ENCODE results near the gene RHOT1. TPM values are rescaled to one million over a fixed set of nuclear protein-coding genes. Genes with fewer than 3 reads are reported as not detected.

Gene RHOT1
- total RNA-seq, 2 experiments from 2014 or later = 22.9 to 24.4 TPM

GRCh38 chr17:32208436-32208835 lies 66.1 kb downstream of the RHOT1 start:
- ChIA-PET CTCF (no interaction called here), POLR2A (no interaction called here)
- Mint-ChIP-seq H3K36me3 (peaks cover 18% of the 10 kb centered on the region), H3K4me3 (no peak overlapping the region), H3K27ac (no peak overlapping the region), H3K4me1 (ENCODE audit: low read depth) (no peaks in the 10 kb centered on the region), H3K27me3 (no peaks in the 10 kb centered on the region), H3K9me3 (no peaks in the 10 kb centered on the region)
- intact Hi-C loops (cut with micrococcal nuclease) = no loop called here
- DNase-seq = no peak

DNA sequence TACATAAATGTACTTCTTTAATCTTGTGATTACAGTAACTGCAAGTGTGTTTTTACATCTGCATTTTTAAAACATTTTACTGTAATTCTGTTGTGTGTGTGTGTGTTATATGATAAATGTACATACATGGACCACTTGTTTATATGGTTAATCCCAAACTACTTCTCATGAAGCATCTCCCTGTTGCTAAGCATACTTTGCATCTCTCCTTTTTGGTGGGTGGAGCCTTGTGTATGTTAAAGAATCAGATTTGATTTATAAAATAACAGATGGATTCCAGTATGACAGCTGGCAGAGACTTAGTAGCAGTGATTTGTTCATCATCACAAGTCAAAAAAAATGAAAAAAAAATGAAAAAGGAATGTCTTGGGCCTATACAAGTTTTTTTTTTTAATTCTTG lies 67.3 kb downstream of the RHOT1 start:
- POLR2A ChIA-PET = no interaction called here
- DNase-seq = no peak
- Mint-ChIP-seq H3K4me3 (no peak overlapping the region), H3K4me1 (ENCODE audit: low read depth) (no peaks in the 10 kb centered on the region), H3K9me3 (no peaks in the 10 kb centered on the region), H3K36me3 (peaks cover 18% of the 10 kb centered on the region), H3K27ac (no peak overlapping the region), H3K27me3 (no peaks in the 10 kb centered on the region)
- intact Hi-C loops (cut with micrococcal nuclease) = no loop called here
- CTCF ChIA-PET = no interaction called here

DNA sequence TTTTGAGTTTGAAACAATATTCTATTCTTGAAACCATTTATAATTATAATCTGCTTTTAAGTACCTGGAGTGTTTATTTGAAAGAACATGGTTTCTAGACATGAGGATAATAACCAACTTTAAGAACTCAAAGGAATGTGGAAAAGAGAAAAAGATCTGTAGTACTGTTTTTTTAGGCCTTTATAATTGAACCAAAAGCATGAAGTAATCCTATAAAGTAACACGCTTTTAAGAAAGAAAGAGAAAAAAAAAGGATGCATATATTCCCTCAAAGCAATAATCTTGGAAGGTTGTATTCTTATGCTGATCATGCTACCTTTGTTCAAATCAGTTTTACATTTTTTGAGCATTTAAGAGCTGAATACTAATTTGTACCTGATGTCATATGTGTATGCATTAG lies 69.4 kb downstream of the RHOT1 start:
- Mint-ChIP-seq H3K9me3 (no peaks in the 10 kb centered on the region), H3K4me3 (no peak overlapping the region), H3K4me1 (ENCODE audit: low read depth) (peaks cover 2% of the 10 kb centered on the region), H3K27ac (no peak overlapping the region), H3K36me3 (peaks cover 18% of the 10 kb centered on the region), H3K27me3 (no peaks in the 10 kb centered on the region)
- ChIA-PET POLR2A (no interaction called here), CTCF (interaction anchor here (0.5 to 0.7 kb wide), 2 partner anchors 11 to 70 kb away, joined by 3 read pairs; no protein-coding TSS in a partner anchor)
- intact Hi-C loops (cut with micrococcal nuclease) = no loop called here
- DNase-seq = no peak

DNA sequence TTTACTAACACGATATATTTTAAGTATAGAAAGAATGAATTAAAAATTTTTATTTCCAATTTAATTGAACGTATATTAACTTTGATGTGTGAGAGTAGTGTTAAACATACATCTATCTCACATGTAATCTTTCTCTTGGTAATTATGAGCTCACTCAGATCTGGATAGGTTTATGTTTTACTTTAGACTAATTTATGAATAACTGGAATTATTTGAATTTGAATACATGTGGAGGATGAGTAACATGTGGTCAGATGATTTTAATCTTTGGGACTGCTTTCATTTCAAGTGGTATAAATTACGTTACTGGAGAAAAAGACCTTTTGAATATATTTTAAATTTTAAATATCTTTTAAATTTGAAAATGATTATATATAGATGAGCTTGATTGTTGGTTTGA lies 73.4 kb downstream of the RHOT1 start:
- Mint-ChIP-seq H3K27me3 (no peaks in the 10 kb centered on the region), H3K36me3 (peaks cover 11% of the 10 kb centered on the region), H3K4me3 (no peak overlapping the region), H3K4me1 (ENCODE audit: low read depth) (peaks cover 24% of the 10 kb centered on the region), H3K9me3 (no peaks in the 10 kb centered on the region), H3K27ac (no peak overlapping the region)
- POLR2A ChIA-PET = no interaction called here
- intact Hi-C loops (cut with micrococcal nuclease) = no loop called here
- CTCF ChIA-PET = no interaction called here
- no peak for DNase-seq

DNA sequence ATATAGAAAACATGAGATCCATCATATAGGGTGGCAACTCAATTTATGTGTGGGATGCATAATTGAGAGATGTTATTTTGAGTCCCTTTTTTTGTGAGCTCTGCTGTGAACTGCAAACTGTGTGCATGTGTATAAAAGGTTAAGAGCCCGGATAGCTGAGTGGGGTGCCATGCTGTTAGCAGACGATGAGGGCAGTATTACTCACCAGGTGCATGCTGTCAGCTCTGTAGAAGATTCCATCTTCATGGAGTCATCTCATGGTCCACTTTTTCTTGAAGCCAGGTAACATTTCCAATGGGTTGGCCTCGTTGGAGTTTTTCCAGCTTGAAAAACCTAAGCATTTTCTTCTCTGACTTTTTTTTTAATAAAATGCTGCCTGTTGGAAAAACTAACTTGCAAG lies 80.3 kb downstream of the RHOT1 start:
- no peaks in the 10 kb centered on the region for H3K27me3 Mint-ChIP-seq
- DNase-seq = no peak
- ChIA-PET CTCF (interaction anchor here (0.6 to 3.8 kb wide), 4 partner anchors 10 to 110 kb away, joined by 3 to 19 read pairs (median 3); no protein-coding TSS in a partner anchor), POLR2A (interaction anchor here (0.6 kb wide), 1 partner anchor 104 kb away, joined by 3 read pairs; no protein-coding TSS in a partner anchor)
- no peak overlapping the region for H3K4me3 Mint-ChIP-seq
- H3K36me3 Mint-ChIP-seq = peaks cover 15% of the 10 kb centered on the region
- no peaks in the 10 kb centered on the region for H3K9me3 Mint-ChIP-seq
- H3K4me1 Mint-ChIP-seq (ENCODE audit: low read depth) = peaks cover 36% of the 10 kb centered on the region
- H3K27ac Mint-ChIP-seq = no peak overlapping the region
- intact Hi-C loops (cut with micrococcal nuclease) = loop anchor here (5.0 to 10.0 kb wide), 3 partner anchors 78 to 320 kb away; partner anchors contain the start of genes RHOT1 and UTP6

GRCh38 chr17:32223703-32224102 lies 81.4 kb downstream of the RHOT1 start:
- peaks cover 30% of the 10 kb centered on the region for H3K4me1 Mint-ChIP-seq (ENCODE audit: low read depth)
- CTCF ChIA-PET = interaction anchor here (1.1 to 3.8 kb wide), 2 partner anchors 11 to 96 kb away, joined by 3 to 19 read pairs; no protein-coding TSS in a partner anchor
- H3K36me3 Mint-ChIP-seq = peaks cover 14% of the 10 kb centered on the region
- no peak overlapping the region for H3K4me3 Mint-ChIP-seq
- intact Hi-C loops (cut with micrococcal nuclease) = loop anchor here (5.0 to 10.0 kb wide), 3 partner anchors 79 to 321 kb away; partner anchors contain the start of genes RHOT1 and UTP6
- H3K9me3 Mint-ChIP-seq = no peaks in the 10 kb centered on the region
- POLR2A ChIA-PET = no interaction called here
- H3K27me3 Mint-ChIP-seq = no peaks in the 10 kb centered on the region
- no peak for DNase-seq
- H3K27ac Mint-ChIP-seq = no peak overlapping the region

- Mint-ChIP-seq H3K27me3 (no peaks in the 10 kb centered on the region), H3K9me3 (no peaks in the 10 kb centered on the region), H3K36me3 (peaks cover 11% of the 10 kb centered on the region), H3K4me1 (ENCODE audit: low read depth) (peaks cover 4% of the 10 kb centered on the region), H3K4me3 (no peak overlapping the region), H3K27ac (no peak overlapping the region)
- DNase-seq = no peak
- ChIA-PET POLR2A (interaction anchor here (0.6 kb wide), 1 partner anchor 23 kb away, joined by 3 read pairs; no protein-coding TSS in a partner anchor), CTCF (interaction anchor here (1.1 to 1.5 kb wide), 2 partner anchors 26 to 217 kb away, joined by 4 read pairs; partner anchors contain the start of gene PSMD11)
- intact Hi-C loops (cut with micrococcal nuclease) = loop anchor here (10.0 kb wide), 1 partner anchor 82 kb away; the partner anchor contains the start of gene RHOT1
Observed at GRCh38 chr17:32226886-32227285, 84.6 kb downstream of the RHOT1 start.

DNA sequence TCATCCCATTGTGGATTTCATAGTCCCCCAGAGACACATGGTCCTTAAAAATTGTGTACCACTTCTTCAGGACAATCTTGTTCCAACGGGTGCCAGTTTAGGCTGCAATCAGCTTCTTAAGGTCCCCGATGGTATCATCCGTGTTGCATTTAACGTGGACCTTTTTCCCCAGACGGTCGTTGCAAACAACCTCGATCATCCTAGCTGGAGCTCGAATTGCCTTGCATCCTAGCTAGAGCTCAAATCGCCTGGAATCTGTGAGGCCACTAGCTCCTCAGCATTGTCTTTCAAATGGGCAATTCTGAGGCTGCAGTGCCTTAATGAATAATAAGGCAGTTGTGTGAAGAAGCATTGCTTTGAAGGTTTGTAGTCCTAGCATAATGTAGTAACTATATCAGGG lies 85.6 kb downstream of the RHOT1 start:
- Mint-ChIP-seq H3K4me3 (no peak overlapping the region), H3K36me3 (peaks cover 8% of the 10 kb centered on the region), H3K9me3 (no peaks in the 10 kb centered on the region), H3K4me1 (ENCODE audit: low read depth) (peaks cover 4% of the 10 kb centered on the region), H3K27me3 (no peaks in the 10 kb centered on the region), H3K27ac (no peak overlapping the region)
- no peak for DNase-seq
- POLR2A ChIA-PET = no interaction called here
- intact Hi-C loops (cut with micrococcal nuclease) = loop anchor here (10.0 kb wide), 1 partner anchor 83 kb away; the partner anchor contains the start of gene RHOT1
- CTCF ChIA-PET = no interaction called here

- H3K27ac Mint-ChIP-seq = no peak overlapping the region
- DNase-seq = no peak
- no peaks in the 10 kb centered on the region for H3K36me3 Mint-ChIP-seq
- POLR2A ChIA-PET = no interaction called here
- no peaks in the 10 kb centered on the region for H3K27me3 Mint-ChIP-seq
- no peaks in the 10 kb centered on the region for H3K4me1 Mint-ChIP-seq (ENCODE audit: low read depth)
- intact Hi-C loops (cut with micrococcal nuclease) = no loop called here
- CTCF ChIA-PET = no interaction called here
- H3K9me3 Mint-ChIP-seq = no peaks in the 10 kb centered on the region
- H3K4me3 Mint-ChIP-seq = no peak overlapping the region
Observed at GRCh38 chr17:32235588-32235987, 93.3 kb downstream of the RHOT1 start.

GRCh38 chr17:32239456-32239855 lies 97.2 kb downstream of the RHOT1 start:
- POLR2A ChIA-PET = no interaction called here

DNA sequence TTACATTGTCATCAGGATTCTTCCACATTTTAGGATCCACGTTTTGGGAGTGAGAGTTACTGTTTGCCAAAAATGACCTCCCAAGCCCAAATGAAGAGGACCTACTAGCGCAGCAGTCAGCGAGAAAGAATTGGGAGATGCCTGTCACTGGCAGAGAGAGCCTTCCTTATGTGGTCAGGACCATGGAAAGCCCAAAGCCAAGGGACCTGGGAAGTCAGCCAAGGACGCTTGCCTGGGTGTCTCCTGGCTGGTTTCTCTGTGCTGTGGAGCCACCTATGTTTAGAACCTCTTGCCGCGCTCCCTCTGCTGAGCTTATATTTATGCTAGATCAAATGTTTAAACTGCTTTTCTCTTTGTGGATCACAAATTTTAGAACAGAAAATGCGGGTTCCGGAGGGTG lies 98.4 kb downstream of the RHOT1 start:
- no peaks in the 10 kb centered on the region for H3K9me3 Mint-ChIP-seq
- H3K36me3 Mint-ChIP-seq = no peaks in the 10 kb centered on the region
- no peak for DNase-seq
- POLR2A ChIA-PET = no interaction called here
- no peak overlapping the region for H3K27ac Mint-ChIP-seq
- no peaks in the 10 kb centered on the region for H3K4me1 Mint-ChIP-seq (ENCODE audit: low read depth)
- CTCF ChIA-PET = interaction anchor here (0.9 kb wide), 1 partner anchor 203 kb away, joined by 3 read pairs; the partner anchor contains the start of gene PSMD11
- H3K27me3 Mint-ChIP-seq = no peaks in the 10 kb centered on the region
- intact Hi-C loops (cut with micrococcal nuclease) = no loop called here
- H3K4me3 Mint-ChIP-seq = no peak overlapping the region

More at GRCh38 chr17:32239456-32239855, 97.2 kb downstream of the RHOT1 start:
- Mint-ChIP-seq H3K9me3 (no peaks in the 10 kb centered on the region), H3K27ac (no peak overlapping the region), H3K4me1 (ENCODE audit: low read depth) (no peaks in the 10 kb centered on the region), H3K36me3 (no peaks in the 10 kb centered on the region), H3K4me3 (no peak overlapping the region), H3K27me3 (no peaks in the 10 kb centered on the region)
- CTCF ChIA-PET = interaction anchor here (1.3 kb wide), 1 partner anchor 13 kb away, joined by 3 read pairs; no protein-coding TSS in a partner anchor
- intact Hi-C loops (cut with micrococcal nuclease) = no loop called here
- DNase-seq = no peak

- DNase-seq = no peak
- intact Hi-C loops (cut with micrococcal nuclease) = no loop called here
- ChIA-PET CTCF (no interaction called here), POLR2A (no interaction called here)
- no peaks in the 10 kb centered on the region for H3K27me3 Mint-ChIP-seq
- H3K27ac Mint-ChIP-seq = no peak overlapping the region
- H3K36me3 Mint-ChIP-seq = no peaks in the 10 kb centered on the region
- no peak overlapping the region for H3K4me3 Mint-ChIP-seq
- H3K4me1 Mint-ChIP-seq (ENCODE audit: low read depth) = no peaks in the 10 kb centered on the region
- no peaks in the 10 kb centered on the region for H3K9me3 Mint-ChIP-seq
Observed at GRCh38 chr17:32241640-32242039, 99.3 kb downstream of the RHOT1 start.

GRCh38 chr17:32249475-32249874 lies 107.2 kb downstream of the RHOT1 start:
- CTCF ChIA-PET = interaction anchor here (2.2 to 8.2 kb wide), 2 partner anchors 71 to 194 kb away, joined by 6 to 70 read pairs; partner anchors contain the start of gene PSMD11
- Mint-ChIP-seq H3K27me3 (peaks cover 5% of the 10 kb centered on the region), H3K9me3 (no peaks in the 10 kb centered on the region), H3K4me3 (no peak overlapping the region), H3K4me1 (ENCODE audit: low read depth) (no peaks in the 10 kb centered on the region), H3K27ac (no peak overlapping the region), H3K36me3 (no peaks in the 10 kb centered on the region)
- POLR2A ChIA-PET = no interaction called here
- DNase-seq = no peak
- intact Hi-C loops (cut with micrococcal nuclease) = no loop called here

Measured in activated CD4-positive, alpha-beta memory T cell treated with anti-CD3 and anti-CD28 coated beads for 36 hours (primary cell).